Endodermal cell (in vitro differentiated cells): ENCODE data around the gene PRG3. TPM values are rescaled to one million over a fixed set of nuclear protein-coding genes. Genes with fewer than 3 reads are reported as not detected.

Experiments
- DNase-seq: peaks from one replicate; pipeline ENCODE4 v3.0.0-alpha.2; 2017
- H3K27ac ChIP-seq: 2 replicates; pipeline ENCODE4 v1.5.1; 2013; ENCODE audit warnings: mild to moderate bottlenecking, low read depth, low read length, moderate library complexity
- H3K27me3 ChIP-seq: 2 replicates; pipeline ENCODE4 v1.6.1; 2013; ENCODE audit warnings: mild to moderate bottlenecking, low read length, moderate library complexity; ENCODE audit not compliant: insufficient read depth, control insufficient read depth, poor library complexity, severe bottlenecking
- H3K36me3 ChIP-seq: 2 replicates; pipeline ENCODE4 v1.7.0; 2013; ENCODE audit warnings: mild to moderate bottlenecking, low read length, moderate library complexity; ENCODE audit not compliant: control insufficient read depth, insufficient read depth
- H3K4me1 ChIP-seq: one replicate; pipeline ENCODE4 v1.7.0; 2013; ENCODE audit warnings: low read length; ENCODE audit not compliant: control insufficient read depth, insufficient read depth
- H3K4me3 ChIP-seq: 2 replicates; pipeline ENCODE4 v1.5.1; 2013; ENCODE audit warnings: mild to moderate bottlenecking, low read length, moderate library complexity
- H3K9ac ChIP-seq: 2 replicates; pipeline ENCODE4 v1.6.1; 2013; ENCODE audit warnings: mild to moderate bottlenecking, low read length, moderate library complexity; ENCODE audit not compliant: poor library complexity, severe bottlenecking; ENCODE audit errors: extremely low read depth
- H3K9me3 ChIP-seq: 2 replicates; pipeline ENCODE4 v1.6.1; 2013; ENCODE audit warnings: mild to moderate bottlenecking, low read length, moderate library complexity; ENCODE audit not compliant: control insufficient read depth
- H3K27ac Mint-ChIP-seq: 2 replicates; pipeline ENCODE4 v1.8.0; 2020; ENCODE audit warnings: mixed read lengths
- H3K27me3 Mint-ChIP-seq: 2 replicates; pipeline ENCODE4 v1.8.0; 2021; ENCODE audit warnings: mild to moderate bottlenecking, mixed read lengths; ENCODE audit not compliant: insufficient read depth
- H3K36me3 Mint-ChIP-seq: 2 replicates; pipeline ENCODE4 v1.8.0; 2020; ENCODE audit warnings: low read depth, mixed read lengths
- H3K4me1 Mint-ChIP-seq: 2 replicates; pipeline ENCODE4 v1.8.0; 2020; ENCODE audit warnings: mixed read lengths
- H3K4me3 Mint-ChIP-seq: 2 replicates; pipeline ENCODE4 v1.8.0; 2020; ENCODE audit warnings: mild to moderate bottlenecking, moderate library complexity, mixed read lengths
- H3K9me3 Mint-ChIP-seq: 2 replicates; pipeline ENCODE4 v1.8.0; 2020; ENCODE audit warnings: mild to moderate bottlenecking, mixed read lengths
- CTCF ChIP-seq: fragments of 200-600 bp; sonication (generic); conservative IDR thresholded peaks from 2 replicates; pipeline ENCODE4 v1.5.0; 2021; ENCODE audit warnings: antibody characterized with exemption, mild to moderate bottlenecking
- WGBS, 2 experiments: methylation state at CpG; one replicate each; pipeline versions ENCODE4 v1.1.5 to v1.1.7; 2013; ENCODE audit warnings: missing lambda C conversion rate in 2 of 2, mixed read lengths in 1 of 2; ENCODE audit not compliant: insufficient coverage in 1 of 2, insufficient read length in 1 of 2; 5-methylcytosine and 5-hydroxymethylcytosine counted together
- total RNA-seq, 2 donors: library from RNA; stranded (reverse); fragmentation: NEBNext Ultra II Directional in 1 of 2; extraction: Animal tissue kit (Norgen Biotek cat#: 25700) in 1 of 2; gene quantifications; 2 replicates in 1 of 2; 3 replicates in 1 of 2; pipeline ENCODE4 v1.2.1, GENCODE V29; 2021

PRG3 gene
- total RNA-seq, 2 donors from 2014 or later = not detected

DNA sequence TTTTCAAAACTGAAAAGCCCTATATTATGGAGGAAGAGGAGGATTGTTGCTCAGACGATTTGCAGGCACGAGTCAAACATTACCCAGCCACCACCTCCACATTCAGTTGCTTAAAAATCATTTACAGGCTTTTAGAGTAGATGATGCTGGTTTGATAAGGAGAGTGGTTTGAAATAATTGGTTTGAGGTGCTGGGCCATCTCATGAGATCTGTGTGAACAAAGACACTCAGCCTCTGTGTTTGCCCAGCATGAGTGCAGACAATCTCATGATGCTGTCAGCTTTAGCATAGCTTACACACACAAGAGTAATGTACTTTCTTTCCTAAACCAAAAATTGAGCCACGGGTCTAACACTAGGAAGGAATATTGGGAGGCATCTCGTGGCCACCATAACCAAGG lies 41.7 kb upstream of the PRG3 start:
- Mint-ChIP-seq H3K4me3 (no peak overlapping the region), H3K9me3 (no peaks in the 10 kb centered on the region), H3K27ac (no peak overlapping the region), H3K36me3 (peaks cover 12% of the 10 kb centered on the region), H3K4me1 (peaks cover 19% of the 10 kb centered on the region), H3K27me3 (peaks cover 15% of the 10 kb centered on the region)
- Histone ChIP-seq H3K4me1 (peaks cover 4% of the 10 kb centered on the region), H3K9me3 (no peaks in the 10 kb centered on the region), H3K36me3 (peaks cover 4% of the 10 kb centered on the region), H3K9ac (no peak overlapping the region), H3K27me3 (peaks cover 11% of the 10 kb centered on the region), H3K4me3 (no peak overlapping the region), H3K27ac (no peak overlapping the region)
- TF ChIP-seq CTCF = no peak
- DNase-seq = no peak
- WGBS, 2 experiments = 83 to 93% methylated on average over 2 of the region's 4 CpGs

GRCh38 chr11:57421805-57422204 lies 40.9 kb upstream of the PRG3 start:
- peaks cover 8% of the 10 kb centered on the region for H3K27me3 ChIP-seq
- Mint-ChIP-seq H3K27ac (no peak overlapping the region), H3K9me3 (no peaks in the 10 kb centered on the region), H3K27me3 (peaks cover 8% of the 10 kb centered on the region), H3K36me3 (peaks cover 20% of the 10 kb centered on the region), H3K4me3 (no peak overlapping the region), H3K4me1 (peaks cover 14% of the 10 kb centered on the region)
- no peak overlapping the region for H3K4me3 ChIP-seq
- H3K9ac ChIP-seq = no peak overlapping the region
- peaks cover 4% of the 10 kb centered on the region for H3K4me1 ChIP-seq
- TF ChIP-seq CTCF = no peak
- peaks cover 8% of the 10 kb centered on the region for H3K36me3 ChIP-seq
- no peak overlapping the region for H3K27ac ChIP-seq
- no peaks in the 10 kb centered on the region for H3K9me3 ChIP-seq
- DNase-seq = no peak

- H3K9ac ChIP-seq = no peak overlapping the region
- 97 to 100% methylated on average over 1 to 4 of the region's 4 CpGs for WGBS, 2 experiments
- no peak overlapping the region for H3K27ac ChIP-seq
- Mint-ChIP-seq H3K27me3 (peaks cover 3% of the 10 kb centered on the region), H3K4me1 (peaks cover 8% of the 10 kb centered on the region), H3K27ac (no peak overlapping the region), H3K9me3 (no peaks in the 10 kb centered on the region), H3K4me3 (no peak overlapping the region), H3K36me3 (peaks cover 20% of the 10 kb centered on the region)
- H3K4me3 ChIP-seq = no peak overlapping the region
- no peak for TF ChIP-seq CTCF
- peaks cover 5% of the 10 kb centered on the region for H3K27me3 ChIP-seq
- DNase-seq = no peak
- H3K9me3 ChIP-seq = no peaks in the 10 kb centered on the region
- H3K4me1 ChIP-seq = peaks cover 2% of the 10 kb centered on the region
- peaks cover 8% of the 10 kb centered on the region for H3K36me3 ChIP-seq
Measured at GRCh38 chr11:57421066-57421465, 40.1 kb upstream of the PRG3 start.
